NCI-H1694 treated with DMSO at 0.1 percent for 48 hours (cell line): ENCODE results near the gene LCLAT1.

ENCODE experiments used
- DNase-seq: peaks from one replicate; lab custom pipeline; 2025; lab: John Stamatoyannopoulos, UW

LCLAT1 gene

GRCh38 chr2:30447149-30448045 is at the start of gene LCLAT1:
Gene LCLAT1, plus strand, starts transcription at chr2:30447246. Its CDS starts 78,345 bp downstream, at chr2:30525591.
- peak; percentile 51 for DNase-seq

DNA sequence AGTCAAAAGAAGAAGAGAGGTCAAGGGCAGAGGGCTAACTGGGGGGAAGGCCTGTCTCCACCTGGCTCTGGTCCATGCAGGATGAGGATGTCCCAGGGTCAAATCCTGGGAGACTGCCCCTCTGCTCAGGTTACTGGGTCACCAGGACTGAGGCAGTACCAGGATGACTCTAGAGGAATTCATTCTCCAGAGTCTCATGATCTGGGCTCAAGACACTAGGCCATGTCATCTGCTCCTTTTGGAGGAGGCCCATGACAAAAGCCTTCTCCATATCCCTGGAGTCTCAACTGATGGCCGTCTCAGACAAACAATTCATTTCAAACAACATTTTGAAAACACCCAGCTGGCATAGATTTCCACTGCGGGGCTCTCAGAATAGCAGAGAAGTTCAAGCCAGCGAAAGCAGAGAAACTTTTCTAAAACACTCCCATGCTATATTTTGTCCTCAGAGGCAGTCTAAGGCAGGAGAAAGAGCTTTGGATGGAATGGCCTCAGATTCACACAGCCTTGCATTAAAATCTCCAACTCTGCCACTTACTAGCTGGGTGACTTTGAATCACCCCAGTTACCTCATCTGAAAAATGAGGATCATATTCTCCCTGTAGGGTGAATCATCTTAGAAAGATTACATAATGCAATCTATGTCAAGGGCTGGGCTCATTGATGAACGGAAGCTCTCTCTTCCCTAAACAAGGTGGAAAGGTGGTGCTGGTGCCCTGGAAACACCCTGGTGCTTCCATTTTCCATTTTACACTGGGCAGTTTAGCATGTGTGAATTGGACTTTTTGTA is 48.8 kb upstream of the LCLAT1 start:
- DNase-seq = no peak

- no peak for DNase-seq
These were observed 46.7 kb upstream of the LCLAT1 start for GRCh38 chr2:30400151-30400954.

GRCh38 chr2:30402441-30403182 is 44.4 kb upstream of the LCLAT1 start:
- no peak for DNase-seq

- no peak for DNase-seq
These were observed 43.3 kb upstream of the LCLAT1 start for GRCh38 chr2:30403592-30404312.

GRCh38 chr2:30404319-30405259 is 42.5 kb upstream of the LCLAT1 start:
- DNase-seq = peak; percentile 28

DNA sequence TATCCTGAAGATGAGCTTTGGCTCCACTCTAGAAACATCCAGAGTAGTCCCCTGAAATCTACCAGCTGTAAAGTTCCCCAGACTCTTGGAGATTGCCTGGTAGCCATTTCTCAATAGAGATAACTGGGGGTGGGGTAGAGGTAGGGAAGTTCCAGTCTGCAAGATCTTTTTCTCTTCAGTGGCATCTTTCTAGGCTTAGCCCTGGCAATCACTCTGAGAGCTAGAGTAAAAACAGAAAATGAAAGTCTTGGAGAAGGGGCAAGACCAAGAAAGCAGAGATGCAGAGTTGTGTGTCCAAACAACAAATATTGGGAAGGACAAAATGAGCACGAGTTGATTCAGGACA is 41.8 kb upstream of the LCLAT1 start:
- no peak for DNase-seq

DNA sequence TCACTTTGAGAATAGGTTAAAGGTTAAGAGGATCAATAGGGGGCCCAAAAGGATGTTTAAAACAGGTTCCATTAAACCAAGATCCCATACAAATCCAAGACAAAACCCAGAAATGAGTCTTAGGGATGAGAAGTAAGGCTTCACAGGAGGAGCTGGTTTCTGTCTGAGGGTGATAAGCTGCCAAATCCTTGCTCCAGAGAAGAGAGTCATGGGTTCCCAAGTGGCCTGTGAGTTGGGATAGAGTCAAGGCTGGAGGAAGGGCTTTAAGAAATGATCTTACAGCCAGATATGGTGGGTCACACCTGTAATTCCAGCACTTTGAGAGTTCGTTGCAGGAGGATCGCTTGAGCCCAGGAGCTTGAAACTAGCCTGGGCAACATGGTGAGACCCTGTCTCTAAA is 40.2 kb upstream of the LCLAT1 start:
- DNase-seq = no peak

DNA sequence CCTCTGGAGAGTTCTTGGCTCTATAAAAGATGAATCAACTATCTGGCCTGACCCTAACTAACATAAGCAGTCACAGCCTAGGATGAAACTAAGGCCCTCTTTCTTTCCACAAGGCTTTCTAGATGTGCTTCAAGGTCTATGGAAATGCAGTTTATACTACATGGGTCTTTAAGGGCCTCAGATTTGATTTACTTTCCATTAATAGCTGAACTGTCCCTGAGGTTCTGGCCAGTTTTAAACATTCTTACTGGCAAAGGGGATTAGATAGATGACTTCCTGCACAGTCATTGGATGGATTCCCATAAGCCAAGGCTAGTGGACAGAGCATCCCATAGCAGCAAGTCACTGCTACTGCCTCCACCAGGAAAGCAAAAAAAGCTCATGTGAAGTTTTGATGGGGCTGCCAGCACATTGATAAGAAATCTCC is 38.1 kb upstream of the LCLAT1 start:
- DNase-seq = no peak

GRCh38 chr2:30410217-30410616 is 36.8 kb upstream of the LCLAT1 start:
- DNase-seq = no peak

DNA sequence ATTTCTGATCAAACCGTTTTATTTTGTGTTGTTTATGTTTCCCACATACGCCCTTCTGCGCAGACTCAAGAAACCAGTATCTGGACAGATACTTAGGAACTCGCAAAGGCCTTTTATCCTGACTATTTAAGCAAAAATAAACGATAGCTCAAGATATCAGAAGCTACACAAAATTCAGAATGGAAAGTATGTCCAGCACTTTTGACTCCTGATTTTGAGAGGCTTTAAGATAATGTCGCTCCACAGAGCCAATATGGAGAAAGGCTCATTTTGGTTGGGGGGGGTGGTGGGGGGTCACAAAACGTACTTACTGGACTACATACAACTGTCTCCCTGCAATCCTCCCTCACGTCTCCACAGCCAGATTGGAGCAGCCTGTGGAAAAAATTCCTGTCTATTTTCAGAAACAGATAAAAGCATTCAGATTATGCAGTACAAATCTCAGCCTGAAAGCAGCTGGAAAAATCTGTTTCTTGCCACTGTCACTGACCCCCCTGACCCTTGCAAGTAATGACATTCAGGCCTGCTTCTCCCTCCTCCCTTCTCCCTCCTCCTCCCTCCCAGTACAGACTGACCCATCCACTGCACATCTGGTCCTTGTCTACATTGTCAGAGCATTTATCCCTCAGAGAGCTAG is 34.9 kb upstream of the LCLAT1 start:
- no peak for DNase-seq

GRCh38 chr2:30412684-30413570 is 34.1 kb upstream of the LCLAT1 start:
- DNase-seq = no peak

DNA sequence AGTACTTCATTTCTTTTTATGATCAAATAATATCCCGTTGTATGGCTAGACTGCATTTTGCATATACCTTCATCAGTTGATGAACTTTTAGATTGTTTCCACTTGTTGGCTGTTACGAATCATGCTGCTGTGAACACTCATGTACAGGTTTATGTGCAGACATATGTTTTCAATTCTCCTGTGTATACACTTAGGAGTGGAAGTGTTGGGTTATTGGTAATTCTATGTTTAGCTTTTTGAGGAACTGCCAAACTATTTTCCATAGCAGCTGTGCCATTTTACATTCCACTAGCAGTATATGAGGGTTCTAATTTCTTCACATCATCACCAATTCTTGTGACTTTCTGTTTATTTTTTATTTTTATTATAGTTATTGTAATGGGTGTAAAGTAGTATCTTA is 32.1 kb upstream of the LCLAT1 start:
- no peak for DNase-seq

GRCh38 chr2:30417253-30417652 is 29.8 kb upstream of the LCLAT1 start:
- DNase-seq = no peak

DNA sequence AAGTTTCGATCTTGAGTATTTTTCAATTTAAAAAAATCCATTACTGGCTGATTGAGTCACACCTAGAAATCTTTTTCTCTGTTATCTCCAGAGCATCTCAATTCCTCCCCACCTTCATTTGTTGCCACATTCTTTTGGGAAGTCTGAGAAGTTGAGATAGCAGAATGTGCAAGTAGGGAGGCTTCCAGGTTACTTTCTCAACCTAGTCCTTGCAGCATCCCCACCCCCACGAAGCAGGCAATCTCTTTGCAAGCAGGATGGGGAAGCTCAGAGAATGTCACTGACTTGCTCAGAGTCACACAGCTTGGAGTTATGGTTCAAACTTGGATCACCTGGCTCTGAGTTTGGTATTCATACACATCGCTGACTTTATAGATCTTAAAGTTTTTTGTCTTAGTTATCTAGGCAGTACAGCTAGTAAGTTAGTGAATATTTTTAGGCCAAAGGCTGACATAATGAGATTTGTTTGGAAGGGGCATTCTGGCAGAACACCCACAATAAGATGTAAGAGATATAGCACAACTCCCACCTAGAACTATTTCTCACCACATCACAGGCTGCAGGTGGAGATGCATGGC is 25.9 kb upstream of the LCLAT1 start:
- no peak for DNase-seq

DNA sequence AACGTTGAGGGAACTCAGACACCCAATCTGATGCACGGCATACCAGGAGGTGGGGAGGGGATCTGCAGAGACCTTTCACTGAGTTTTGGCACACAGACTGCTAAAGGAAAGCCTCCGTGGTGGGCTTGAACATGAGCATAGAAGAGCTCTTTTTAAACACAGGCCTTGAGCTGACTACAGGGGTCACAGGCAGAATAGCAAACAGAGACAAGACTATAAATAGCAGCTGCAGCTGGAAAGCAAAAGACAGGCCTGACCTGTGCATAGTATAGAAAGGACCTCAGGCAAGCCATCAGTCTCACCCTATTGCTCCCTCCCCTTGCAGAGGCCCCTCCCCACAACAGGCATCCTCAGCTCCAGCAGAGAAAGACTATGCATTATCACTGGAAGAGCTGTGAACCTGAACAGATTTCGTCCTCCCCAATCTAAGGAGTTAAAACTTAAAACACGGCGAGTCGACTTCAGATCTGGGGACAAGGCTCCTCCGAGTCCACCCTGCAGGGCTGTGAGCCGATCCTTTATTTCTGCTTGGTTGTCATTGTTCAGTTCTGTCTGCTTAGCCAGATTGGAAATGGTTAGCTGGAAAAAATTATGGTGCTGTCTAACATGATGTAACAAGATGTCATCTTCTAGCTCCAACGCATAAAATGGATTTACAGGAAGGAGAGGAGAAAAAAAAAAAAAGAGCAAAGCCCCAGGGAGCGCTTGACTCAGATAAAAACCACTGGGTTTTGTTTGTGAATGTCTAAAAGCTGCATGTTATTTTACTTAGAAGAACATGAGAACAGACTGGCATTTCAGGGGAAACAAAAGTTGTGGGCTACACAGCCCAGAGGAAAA is 25.2 kb upstream of the LCLAT1 start:
- DNase-seq = no peak

DNA sequence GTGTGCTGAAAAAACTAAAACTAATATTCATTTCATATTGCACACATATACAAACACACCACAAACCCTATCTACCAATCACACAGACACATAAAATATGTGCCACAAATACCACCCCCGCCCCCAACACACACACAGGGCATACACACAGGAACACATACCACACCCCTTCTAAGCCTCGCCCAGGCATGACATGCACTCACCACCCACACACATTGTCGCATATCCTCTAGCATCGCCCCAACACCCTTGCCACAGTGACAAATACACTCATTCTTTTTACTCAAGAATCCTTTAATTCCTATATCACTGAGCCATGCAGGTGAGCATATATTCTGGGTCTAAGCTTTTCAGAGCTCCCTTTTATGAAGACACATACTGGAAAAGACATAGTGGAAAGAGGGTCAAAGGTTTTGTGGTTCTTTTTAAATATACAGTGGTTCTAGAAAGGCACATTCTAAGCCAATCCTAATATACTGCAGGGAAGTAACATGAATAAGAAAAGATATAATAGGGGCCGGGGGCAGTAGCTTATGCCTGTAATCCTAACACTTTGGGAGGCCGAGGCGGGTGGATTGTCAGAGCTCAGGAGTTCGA is 24.5 kb upstream of the LCLAT1 start:
- no peak for DNase-seq
